Measurements from ENCODE around the gene CRABP1.
"Not testable (repeated sequence)": the region's sequence is repeated elsewhere in the genome, so short reads cannot be mapped to it uniquely, and the experiment has no call there.

Gene CRABP1

GRCh38 chr15:78369161-78369560 lies 29.0 kb downstream of the CRABP1 start:
- H3K9me3 ChIP-seq (ENCODE audit: control insufficient read depth, low read length), result no peaks in the 10 kb centered on the region
- no peak overlapping the region for H3K4me3 ChIP-seq (ENCODE audit: low read length)

GRCh38 chr15:78370013-78370412 lies 29.9 kb downstream of the CRABP1 start:
- no peaks in the 10 kb centered on the region for H3K27me3 ChIP-seq (ENCODE audit: control insufficient read depth, insufficient read depth, low read length)
- no peaks in the 10 kb centered on the region for H3K36me3 ChIP-seq (ENCODE audit: control insufficient read depth, insufficient read depth, low read length)
- H3K9ac ChIP-seq (ENCODE audit: low read length), result no peak overlapping the region
- H3K4me1 ChIP-seq (ENCODE audit: control insufficient read depth, insufficient read depth, low read length), result peaks cover 55% of the 10 kb centered on the region
- no peak overlapping the region for H3K4me3 ChIP-seq (ENCODE audit: low read length)
- H3K9me3 ChIP-seq (ENCODE audit: control insufficient read depth, low read length), result no peaks in the 10 kb centered on the region

More at GRCh38 chr15:78369161-78369560, 29.0 kb downstream of the CRABP1 start:
- Histone ChIP-seq H3K27me3 (ENCODE audit: control insufficient read depth, insufficient read depth, low read length) (no peaks in the 10 kb centered on the region), H3K9ac (ENCODE audit: low read length) (no peak overlapping the region), H3K36me3 (ENCODE audit: control insufficient read depth, insufficient read depth, low read length) (no peaks in the 10 kb centered on the region), H3K4me1 (ENCODE audit: control insufficient read depth, insufficient read depth, low read length) (peaks cover 46% of the 10 kb centered on the region)

- no peak overlapping the region for H3K9ac ChIP-seq (ENCODE audit: low read length)
- no peaks in the 10 kb centered on the region for H3K27me3 ChIP-seq (ENCODE audit: control insufficient read depth, insufficient read depth, low read length)
- no peak overlapping the region for H3K4me3 ChIP-seq (ENCODE audit: low read length)
- H3K9me3 ChIP-seq (ENCODE audit: control insufficient read depth, low read length), result no peaks in the 10 kb centered on the region
- no peaks in the 10 kb centered on the region for H3K36me3 ChIP-seq (ENCODE audit: control insufficient read depth, insufficient read depth, low read length)
- peaks cover 53% of the 10 kb centered on the region for H3K4me1 ChIP-seq (ENCODE audit: control insufficient read depth, insufficient read depth, low read length)
Observed at GRCh38 chr15:78372880-78373279, 32.7 kb downstream of the CRABP1 start.

DNA sequence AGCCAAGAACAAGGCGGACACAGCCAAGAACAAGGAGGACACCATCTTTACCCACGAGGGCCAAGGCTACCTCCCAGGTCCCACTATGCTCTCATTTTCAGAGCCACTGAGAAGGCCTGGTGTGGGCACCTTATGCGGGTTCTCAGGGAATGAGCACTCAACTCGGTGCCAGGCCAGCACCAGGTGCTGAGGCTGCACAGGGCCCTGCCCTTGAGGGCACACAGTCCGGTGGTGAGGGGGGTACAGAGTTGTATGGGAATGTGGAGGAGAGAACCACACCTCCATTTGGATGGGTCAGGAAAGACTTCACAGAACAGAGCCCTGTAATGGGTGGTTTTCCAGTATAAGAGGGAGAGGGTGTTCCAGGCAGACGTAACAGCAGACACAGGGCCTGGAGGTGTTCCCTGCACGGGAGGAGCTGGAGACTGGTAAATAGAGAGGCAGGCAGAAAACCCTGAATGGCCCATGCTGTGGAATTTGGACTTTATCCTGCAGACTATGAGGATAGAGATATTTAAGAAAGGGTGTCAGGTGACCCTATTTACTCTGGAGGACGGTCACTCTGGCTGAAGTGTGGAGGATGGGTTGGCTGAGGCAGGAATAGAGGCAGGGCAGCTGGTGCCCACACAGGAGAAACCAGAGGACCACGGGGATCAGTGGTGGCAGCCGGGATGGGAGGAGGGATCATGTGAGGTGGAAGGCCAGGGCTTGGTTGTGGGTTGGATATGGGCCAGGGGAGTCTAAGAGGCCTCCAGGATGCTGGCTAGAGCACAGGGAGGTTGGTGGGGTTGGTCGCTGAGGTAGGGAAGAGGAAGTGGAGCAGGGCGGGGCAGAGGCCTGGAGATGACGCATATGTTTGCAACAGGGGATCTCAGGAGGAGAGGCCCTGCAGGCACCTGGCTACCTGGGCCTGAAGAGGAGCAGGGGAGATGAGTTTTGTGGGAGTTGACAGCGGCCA lies 34.6 kb downstream of the CRABP1 start:
- peak overlapping the region; percentile 53 for H3K9ac ChIP-seq (ENCODE audit: low read length)
- no peaks in the 10 kb centered on the region for H3K9me3 ChIP-seq (ENCODE audit: control insufficient read depth, low read length)
- peaks cover 43% of the 10 kb centered on the region for H3K4me1 ChIP-seq (ENCODE audit: control insufficient read depth, insufficient read depth, low read length)
- H3K4me3 ChIP-seq (ENCODE audit: low read length), result peak overlapping the region; percentile 4
- H3K27me3 ChIP-seq (ENCODE audit: control insufficient read depth, insufficient read depth, low read length), result no peaks in the 10 kb centered on the region
- H3K36me3 ChIP-seq (ENCODE audit: control insufficient read depth, insufficient read depth, low read length), result no peaks in the 10 kb centered on the region

DNA sequence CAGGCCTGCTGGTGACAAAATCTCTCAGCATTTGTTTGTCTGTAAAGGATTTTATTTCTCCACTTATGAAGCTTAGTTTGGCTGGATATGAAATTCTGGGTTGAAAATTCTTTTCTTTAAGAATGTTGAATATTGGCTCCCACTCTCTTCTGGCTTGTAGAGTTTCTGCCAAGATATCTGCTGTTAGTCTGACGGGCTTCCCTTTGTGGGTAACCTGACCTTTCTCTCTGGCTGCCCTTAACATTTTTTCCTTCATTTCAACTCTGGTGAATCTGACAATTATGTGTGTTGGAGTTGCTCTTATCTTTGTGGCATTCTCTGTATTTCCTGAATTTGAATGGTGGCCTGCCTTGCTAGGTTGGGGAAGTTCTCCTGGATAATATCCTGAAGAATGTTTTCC lies 40.0 kb downstream of the CRABP1 start:
- not testable (repeated sequence) for H3K36me3 ChIP-seq (ENCODE audit: control insufficient read depth, insufficient read depth, low read length); H3K27me3 ChIP-seq (ENCODE audit: control insufficient read depth, insufficient read depth, low read length); H3K4me3 ChIP-seq (ENCODE audit: low read length); H3K9me3 ChIP-seq (ENCODE audit: control insufficient read depth, low read length); H3K9ac ChIP-seq (ENCODE audit: low read length); H3K4me1 ChIP-seq (ENCODE audit: control insufficient read depth, insufficient read depth, low read length)

- H3K9me3 ChIP-seq (ENCODE audit: control insufficient read depth, low read length), result no peaks in the 10 kb centered on the region
- no peak overlapping the region for H3K9ac ChIP-seq (ENCODE audit: low read length)
- H3K4me3 ChIP-seq (ENCODE audit: low read length), result no peak overlapping the region
- H3K4me1 ChIP-seq (ENCODE audit: control insufficient read depth, insufficient read depth, low read length), result no peaks in the 10 kb centered on the region
- H3K27me3 ChIP-seq (ENCODE audit: control insufficient read depth, insufficient read depth, low read length), result no peaks in the 10 kb centered on the region
- no peaks in the 10 kb centered on the region for H3K36me3 ChIP-seq (ENCODE audit: control insufficient read depth, insufficient read depth, low read length)
Observed at GRCh38 chr15:78382114-78382880, 42.1 kb downstream of the CRABP1 start.

GRCh38 chr15:78384651-78385050 lies 44.5 kb downstream of the CRABP1 start:
- Histone ChIP-seq H3K9me3 (ENCODE audit: control insufficient read depth, low read length) (no peaks in the 10 kb centered on the region), H3K4me1 (ENCODE audit: control insufficient read depth, insufficient read depth, low read length) (no peaks in the 10 kb centered on the region), H3K36me3 (ENCODE audit: control insufficient read depth, insufficient read depth, low read length) (no peaks in the 10 kb centered on the region), H3K4me3 (ENCODE audit: low read length) (no peak overlapping the region), H3K27me3 (ENCODE audit: control insufficient read depth, insufficient read depth, low read length) (no peaks in the 10 kb centered on the region), H3K9ac (ENCODE audit: low read length) (no peak overlapping the region)

GRCh38 chr15:78387246-78388037 lies 47.3 kb downstream of the CRABP1 start:
- Histone ChIP-seq H3K36me3 (ENCODE audit: control insufficient read depth, insufficient read depth, low read length) (no peaks in the 10 kb centered on the region), H3K9ac (ENCODE audit: low read length) (no peak overlapping the region), H3K4me3 (ENCODE audit: low read length) (no peak overlapping the region), H3K27me3 (ENCODE audit: control insufficient read depth, insufficient read depth, low read length) (no peaks in the 10 kb centered on the region), H3K4me1 (ENCODE audit: control insufficient read depth, insufficient read depth, low read length) (no peaks in the 10 kb centered on the region), H3K9me3 (ENCODE audit: control insufficient read depth, low read length) (no peaks in the 10 kb centered on the region)

- Histone ChIP-seq H3K9ac (ENCODE audit: low read length) (no peak overlapping the region), H3K9me3 (ENCODE audit: control insufficient read depth, low read length) (no peaks in the 10 kb centered on the region), H3K27me3 (ENCODE audit: control insufficient read depth, insufficient read depth, low read length) (no peaks in the 10 kb centered on the region), H3K4me3 (ENCODE audit: low read length) (no peak overlapping the region), H3K4me1 (ENCODE audit: control insufficient read depth, insufficient read depth, low read length) (no peaks in the 10 kb centered on the region), H3K36me3 (ENCODE audit: control insufficient read depth, insufficient read depth, low read length) (no peaks in the 10 kb centered on the region)
Observed at GRCh38 chr15:78388865-78389264, 48.7 kb downstream of the CRABP1 start.

- Histone ChIP-seq H3K9me3 (ENCODE audit: control insufficient read depth, low read length) (no peaks in the 10 kb centered on the region), H3K4me1 (ENCODE audit: control insufficient read depth, insufficient read depth, low read length) (no peaks in the 10 kb centered on the region), H3K4me3 (ENCODE audit: low read length) (no peak overlapping the region), H3K9ac (ENCODE audit: low read length) (no peak overlapping the region), H3K36me3 (ENCODE audit: control insufficient read depth, insufficient read depth, low read length) (no peaks in the 10 kb centered on the region), H3K27me3 (ENCODE audit: control insufficient read depth, insufficient read depth, low read length) (no peaks in the 10 kb centered on the region)
Observed at GRCh38 chr15:78389322-78389721, 49.2 kb downstream of the CRABP1 start.

GRCh38 chr15:78389738-78390137 lies 49.6 kb downstream of the CRABP1 start:
- H3K4me3 ChIP-seq (ENCODE audit: low read length), result no peak overlapping the region
- no peaks in the 10 kb centered on the region for H3K27me3 ChIP-seq (ENCODE audit: control insufficient read depth, insufficient read depth, low read length)
- no peaks in the 10 kb centered on the region for H3K9me3 ChIP-seq (ENCODE audit: control insufficient read depth, low read length)
- no peak overlapping the region for H3K9ac ChIP-seq (ENCODE audit: low read length)
- H3K4me1 ChIP-seq (ENCODE audit: control insufficient read depth, insufficient read depth, low read length), result no peaks in the 10 kb centered on the region
- no peaks in the 10 kb centered on the region for H3K36me3 ChIP-seq (ENCODE audit: control insufficient read depth, insufficient read depth, low read length)
